WERI-Rb-1 (cell line): ENCODE results near the gene MYD88.

Experiments
- DNase-seq: peaks from one replicate; pipeline ENCODE4 v3.0.0-alpha.2; 2020
- H3K27ac ChIP-seq: fragments of 250-450 bp; sonication (Bioruptor Pico); 2 replicates; pipeline ENCODE4 v1.5.1; 2020; ENCODE audit warnings: mild to moderate bottlenecking, moderate library complexity
- H3K27me3 ChIP-seq: fragments of 250-450 bp; sonication (Bioruptor Pico); 2 replicates; pipeline ENCODE4 v1.5.1; 2021; ENCODE audit warnings: mild to moderate bottlenecking, low read depth, moderate library complexity; ENCODE audit not compliant: insufficient read depth, severe bottlenecking
- H3K36me3 ChIP-seq: fragments of 250-450 bp; sonication (Bioruptor Pico); 2 replicates; pipeline ENCODE4 v1.5.1; 2020; ENCODE audit warnings: mild to moderate bottlenecking, moderate library complexity
- H3K4me3 ChIP-seq: 2 replicates; pipeline ENCODE4 v1.5.1; 2011; ENCODE audit warnings: low read depth, mild to moderate bottlenecking, control low read depth, low read length
- H3K9me3 ChIP-seq: fragments of 250-450 bp; sonication (Bioruptor Pico); 2 replicates; pipeline ENCODE4 v1.5.1; 2021; ENCODE audit warnings: mild to moderate bottlenecking, moderate library complexity; ENCODE audit not compliant: severe bottlenecking
- CTCF ChIP-seq: IDR thresholded peaks from 2 replicates; pipeline ENCODE4 v1.5.1; 2011; ENCODE audit warnings: low read depth, mild to moderate bottlenecking, control low read depth, inconsistent platforms, low read length

The MYD88 gene

GRCh38 chr3:38097446-38098375 lies 40.8 kb upstream of the MYD88 start:
- Histone ChIP-seq H3K4me3 (no peak overlapping the region), H3K36me3 (no peaks in the 10 kb centered on the region), H3K9me3 (no peaks in the 10 kb centered on the region), H3K27me3 (no peaks in the 10 kb centered on the region), H3K27ac (no peak overlapping the region)
- TF ChIP-seq CTCF = no peak
- DNase-seq = no peak

DNA sequence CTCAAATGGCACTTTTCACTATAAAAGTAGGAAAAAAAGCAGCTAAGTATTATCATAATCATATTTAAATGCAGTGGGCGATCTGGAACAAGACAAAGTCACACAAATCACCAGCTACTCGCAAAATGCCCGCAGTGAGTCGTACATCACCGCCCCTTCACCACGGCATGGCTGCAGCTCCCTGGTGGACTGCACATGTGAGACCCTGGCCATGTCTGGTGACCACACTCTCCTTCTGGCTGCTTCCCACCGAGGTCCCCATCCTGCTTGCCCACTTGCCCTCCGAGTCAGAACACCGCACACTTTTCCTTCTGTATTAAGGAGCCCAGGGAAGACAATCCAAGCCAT lies 40.1 kb upstream of the MYD88 start:
- Histone ChIP-seq H3K9me3 (no peaks in the 10 kb centered on the region), H3K36me3 (no peaks in the 10 kb centered on the region), H3K4me3 (no peak overlapping the region), H3K27me3 (no peaks in the 10 kb centered on the region), H3K27ac (no peak overlapping the region)
- no peak for TF ChIP-seq CTCF
- DNase-seq = no peak

- no peak for DNase-seq
- TF ChIP-seq CTCF = no peak
- Histone ChIP-seq H3K27ac (peak overlapping the region; percentile 39; the same call in 1 of the 2 replicates), H3K4me3 (no peak overlapping the region), H3K27me3 (no peaks in the 10 kb centered on the region), H3K9me3 (no peaks in the 10 kb centered on the region), H3K36me3 (no peaks in the 10 kb centered on the region)
Measured at GRCh38 chr3:38099518-38099917, 38.9 kb upstream of the MYD88 start.

GRCh38 chr3:38100498-38100897 lies 38.0 kb upstream of the MYD88 start:
- Histone ChIP-seq H3K27me3 (no peaks in the 10 kb centered on the region), H3K4me3 (no peak overlapping the region), H3K27ac (no peak overlapping the region), H3K36me3 (no peaks in the 10 kb centered on the region), H3K9me3 (no peaks in the 10 kb centered on the region)
- DNase-seq = no peak
- TF ChIP-seq CTCF = no peak

GRCh38 chr3:38101811-38102443 lies 36.5 kb upstream of the MYD88 start:
- Histone ChIP-seq H3K27ac (no peak overlapping the region), H3K9me3 (no peaks in the 10 kb centered on the region), H3K36me3 (no peaks in the 10 kb centered on the region), H3K4me3 (no peak overlapping the region), H3K27me3 (no peaks in the 10 kb centered on the region)
- no peak for DNase-seq
- TF ChIP-seq CTCF = no peak
